SW 1271 (cell line): ENCODE data around the gene MDC1.

Experiments used
- DNase-seq, 2 experiments: peaks; one replicate each; lab custom pipeline; 2025; lab: John Stamatoyannopoulos, UW

Gene MDC1

DNA sequence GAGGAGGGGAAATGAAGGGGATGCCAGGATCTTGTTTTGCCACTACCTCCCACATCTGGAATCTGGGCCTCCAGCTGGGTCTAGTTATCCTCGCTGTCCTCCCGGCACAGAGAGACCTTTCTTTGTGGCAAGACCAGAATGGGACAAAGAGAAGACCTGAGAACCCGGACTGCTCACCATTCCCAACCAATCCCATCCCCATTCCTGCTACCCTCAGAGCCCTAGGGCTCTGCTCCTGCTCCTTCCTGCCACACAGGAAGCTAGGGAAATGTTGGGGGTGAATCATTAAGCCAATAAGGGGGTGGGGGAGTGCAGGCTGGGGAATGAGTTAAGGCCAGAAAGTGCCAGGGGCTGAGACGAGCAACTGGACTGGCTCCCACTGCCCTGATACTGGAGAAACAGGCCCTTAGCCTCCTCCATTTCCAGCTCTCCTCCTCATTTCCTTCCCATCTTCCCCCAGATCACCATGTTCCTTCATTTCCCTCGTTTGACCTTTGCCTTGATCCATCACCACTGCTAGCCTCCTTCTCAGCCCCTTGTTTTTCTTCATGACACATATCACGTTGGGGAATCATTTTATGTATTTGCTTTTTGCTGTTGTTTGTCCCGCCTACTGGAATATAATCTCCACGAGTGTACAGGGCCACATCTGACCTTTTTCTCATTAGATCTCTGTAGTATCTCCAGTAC, 31.9 kb upstream of the MDC1 start:
- no peak for DNase-seq

DNA sequence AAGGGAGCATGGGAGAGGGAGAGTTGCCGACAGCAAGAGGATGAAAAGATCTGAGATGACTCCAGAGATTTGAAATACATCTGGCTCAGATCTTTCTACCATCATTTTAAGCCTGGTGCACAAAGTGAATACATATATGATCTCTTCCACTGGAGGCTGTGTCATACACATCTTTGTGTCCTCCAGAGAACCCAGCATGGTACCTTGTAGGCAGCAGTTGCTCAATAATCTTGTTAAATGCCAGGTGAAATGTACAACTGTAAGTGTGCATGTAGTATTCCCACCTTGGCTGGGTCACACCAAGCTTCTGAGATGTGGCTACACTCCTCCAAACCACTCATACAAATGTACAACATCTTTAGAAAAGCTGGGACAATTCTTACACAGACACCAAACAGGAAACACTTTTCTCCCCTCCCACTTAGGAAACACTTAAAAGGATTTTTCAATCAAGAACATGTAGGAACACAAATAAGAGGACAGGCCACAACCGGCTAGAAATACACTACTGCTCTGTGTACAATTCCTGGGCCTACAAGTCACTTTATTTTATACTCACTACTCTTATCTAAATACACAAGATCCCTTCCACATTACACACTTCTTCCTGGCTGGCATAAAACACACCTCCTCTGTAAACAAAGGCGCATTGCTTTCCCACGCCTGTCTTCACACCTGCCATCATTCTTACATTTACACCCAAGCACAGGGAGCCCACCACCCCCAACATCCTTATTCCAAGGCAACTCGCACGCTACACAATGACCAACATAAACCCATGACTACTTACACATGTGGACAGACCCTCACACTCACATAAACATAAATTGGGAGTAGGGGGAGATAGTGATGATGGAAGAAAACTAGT, 31.1 kb upstream of the MDC1 start:
- no peak for DNase-seq

DNA sequence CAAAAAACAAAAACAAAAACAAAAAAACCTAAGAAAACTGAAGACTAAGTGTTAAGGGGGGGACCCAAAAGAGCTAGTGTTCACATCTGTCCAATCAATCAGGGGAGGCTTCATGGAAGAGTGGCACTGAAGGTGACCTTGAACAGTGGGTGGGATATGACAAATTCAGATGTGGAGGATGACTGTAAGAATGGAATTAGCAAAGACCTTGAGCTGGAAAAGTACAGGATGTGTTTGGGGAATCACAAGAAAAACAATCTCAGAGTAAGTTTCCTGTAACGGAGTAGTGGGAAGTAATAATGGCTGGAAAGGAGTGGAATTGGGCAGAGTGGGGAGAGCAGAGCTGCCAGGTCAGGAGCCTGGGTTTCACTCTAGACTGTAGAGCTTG, 30.2 kb upstream of the MDC1 start:
- no peak for DNase-seq

DNA sequence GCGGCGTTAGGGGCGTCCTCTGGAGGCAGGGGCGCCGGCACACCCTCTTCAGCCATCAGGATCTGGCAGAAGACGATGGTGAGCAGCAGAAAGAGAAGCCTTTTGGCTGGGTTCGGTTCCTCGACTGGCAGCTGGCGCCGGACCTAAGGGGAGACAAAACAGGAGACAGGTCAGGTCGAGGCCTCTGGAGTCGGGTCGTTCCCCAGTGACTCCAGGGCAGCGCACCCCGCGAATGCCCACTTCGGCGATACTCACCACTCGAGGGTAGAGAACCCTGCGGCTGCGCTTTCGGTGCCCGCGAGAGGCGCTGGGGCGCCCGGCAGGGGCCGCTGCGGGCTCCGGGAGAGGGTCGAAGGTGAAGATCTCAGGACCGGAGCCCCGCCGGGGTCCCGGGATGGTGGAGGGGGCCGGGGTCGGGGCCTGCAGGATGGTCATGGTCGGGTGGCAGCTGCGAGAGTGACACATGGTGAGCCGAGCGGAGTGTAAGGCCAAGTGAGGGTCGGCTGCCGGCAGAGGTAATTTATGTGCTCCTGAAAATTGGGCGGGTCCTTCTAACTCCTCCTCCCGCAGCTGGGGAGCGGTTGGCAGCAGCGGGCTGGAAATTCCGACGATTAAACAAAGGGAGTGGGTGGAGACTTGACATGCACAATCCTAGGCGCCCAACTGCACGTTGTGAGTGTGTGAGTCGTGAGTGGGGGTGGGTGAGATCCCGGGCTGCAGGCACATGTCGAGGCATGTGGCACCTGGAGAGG, 27.1 kb upstream of the MDC1 start, which contains the start of gene IER3:
TSS of gene IER3 (minus strand) at position 494 of the 752 bp plus-strand sequence. CDS start at position 465, 29 bp downstream.
- DNase-seq: peak; percentile 83 to 93

DNA sequence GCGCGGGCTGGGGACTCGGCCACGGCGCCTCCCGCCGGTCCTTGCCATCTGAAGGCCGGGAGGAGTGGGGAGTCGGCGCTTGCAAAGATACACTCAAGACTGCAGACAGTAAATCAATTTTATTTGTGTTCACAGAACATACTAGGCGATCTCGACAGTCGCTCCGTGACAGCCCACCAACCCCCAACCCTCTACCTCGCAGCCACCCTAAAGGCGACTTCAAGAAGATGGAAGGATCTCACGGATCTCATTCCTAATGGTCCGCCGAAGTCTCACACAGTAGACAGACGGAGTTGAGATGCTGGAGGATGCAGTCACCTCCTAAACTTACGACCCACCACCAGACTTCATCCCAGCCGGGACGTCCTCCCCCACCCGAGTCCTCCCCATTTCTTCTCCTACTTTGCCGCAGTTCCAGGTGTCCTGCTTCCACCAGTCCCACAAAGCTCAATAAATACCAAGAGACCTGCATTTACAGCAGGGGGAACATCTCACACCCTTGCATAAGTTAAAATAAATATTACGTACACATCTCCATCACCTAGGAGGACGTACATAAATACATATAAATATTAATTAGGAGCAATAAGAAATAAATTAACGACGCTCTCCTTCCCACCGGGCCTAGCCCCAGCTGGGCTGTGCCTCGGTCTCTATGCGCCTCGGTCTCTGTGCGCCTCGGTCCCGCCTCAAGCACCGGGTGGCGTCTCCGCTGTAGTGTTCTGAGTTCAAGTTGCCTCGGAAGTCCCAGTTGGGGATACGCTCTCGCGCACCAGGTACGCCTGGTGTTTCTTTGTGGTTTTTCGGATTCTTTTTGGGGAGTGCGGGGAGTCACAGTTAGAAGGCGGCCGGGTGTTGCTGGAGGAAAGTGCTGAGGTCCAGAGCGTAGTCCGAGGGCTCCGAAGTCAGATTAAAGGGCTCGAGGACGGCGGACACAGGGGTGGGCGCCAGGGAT, 26.3 kb upstream of the MDC1 start:
- DNase-seq: no peak

- peak; percentile 90 to 91 for DNase-seq
Observed at GRCh38 chr6:30742316-30743098, 25.4 kb upstream of the MDC1 start, which contains the start of gene FLOT1. TSS of gene FLOT1 (minus strand) at chr6:30742687. CDS start at chr6:30742189, 498 bp downstream.

- peak in 1 of 2 experiments; percentile 66 for DNase-seq
Observed at GRCh38 chr6:30741789-30742315, 24.8 kb upstream of the MDC1 start.

DNA sequence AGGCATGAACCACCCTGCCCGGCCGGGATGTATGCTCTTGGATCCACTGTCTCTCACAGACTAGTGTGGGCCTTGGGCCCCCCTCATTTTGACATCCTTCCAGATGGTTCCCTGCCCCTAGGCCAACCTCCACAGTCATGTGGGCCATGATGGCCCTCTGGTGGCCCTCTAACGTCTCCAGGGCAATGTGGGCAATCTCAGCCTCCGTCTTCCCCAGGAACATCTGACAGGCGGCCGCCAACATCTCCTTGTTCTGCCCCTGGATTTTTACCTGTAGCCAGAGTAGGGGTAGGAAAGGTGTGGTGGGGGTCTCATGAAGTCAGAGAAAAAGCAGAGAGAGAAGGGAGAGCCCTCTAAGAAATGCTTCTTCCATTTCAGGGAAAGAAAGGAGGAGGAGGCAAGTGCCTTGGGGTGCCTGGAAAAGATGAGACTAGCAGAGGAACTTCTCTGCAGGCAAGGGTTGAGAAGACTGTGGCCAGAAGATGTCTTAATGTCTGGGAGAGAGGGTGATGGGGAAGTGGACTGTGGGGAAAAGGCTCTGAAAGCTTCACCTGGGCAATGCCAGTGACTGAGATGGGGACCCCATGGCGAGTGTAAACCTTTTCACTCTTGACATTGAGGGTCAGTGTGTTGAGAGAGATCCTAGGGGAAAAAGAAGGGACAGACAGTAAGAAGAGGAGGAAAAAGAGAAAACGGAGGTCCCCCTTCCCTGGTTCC, 24.1 kb upstream of the MDC1 start:
- no peak for DNase-seq

DNA sequence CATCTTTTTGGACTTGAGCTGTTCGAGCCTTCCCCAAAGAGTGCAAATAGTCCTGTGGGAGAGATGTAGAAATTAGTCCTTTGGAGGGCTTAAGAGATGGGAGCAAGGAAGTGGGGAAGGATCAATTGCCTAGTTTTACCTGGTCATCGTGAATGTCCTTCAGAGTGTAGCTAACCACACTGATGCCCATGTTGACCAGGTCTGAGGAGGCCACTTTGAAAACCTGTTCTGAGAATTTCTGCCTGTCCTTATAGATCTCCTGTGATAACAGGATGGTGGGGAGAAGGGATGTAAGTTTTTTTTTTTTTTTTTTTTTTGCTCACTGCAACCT, 23.4 kb upstream of the MDC1 start:
- DNase-seq: no peak

DNA sequence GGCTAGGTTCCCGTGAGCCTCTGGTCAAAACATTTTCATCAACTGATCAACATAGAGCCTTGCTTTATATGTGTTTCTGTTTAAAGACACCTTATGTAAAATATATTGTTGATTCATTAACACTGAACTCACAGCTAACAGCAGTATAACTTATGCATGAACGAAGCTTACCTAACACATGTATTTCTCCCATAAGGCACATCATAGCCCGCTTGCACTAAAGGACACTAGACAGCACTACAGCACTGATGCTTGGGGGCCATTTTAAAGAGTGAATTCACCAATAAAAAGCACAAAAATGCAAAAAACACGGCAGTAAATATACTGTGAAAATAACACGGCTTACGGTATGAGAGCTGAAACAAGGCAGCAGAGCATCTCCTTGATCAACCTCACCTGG, 21.5 kb upstream of the MDC1 start:
- DNase-seq: no peak

DNA sequence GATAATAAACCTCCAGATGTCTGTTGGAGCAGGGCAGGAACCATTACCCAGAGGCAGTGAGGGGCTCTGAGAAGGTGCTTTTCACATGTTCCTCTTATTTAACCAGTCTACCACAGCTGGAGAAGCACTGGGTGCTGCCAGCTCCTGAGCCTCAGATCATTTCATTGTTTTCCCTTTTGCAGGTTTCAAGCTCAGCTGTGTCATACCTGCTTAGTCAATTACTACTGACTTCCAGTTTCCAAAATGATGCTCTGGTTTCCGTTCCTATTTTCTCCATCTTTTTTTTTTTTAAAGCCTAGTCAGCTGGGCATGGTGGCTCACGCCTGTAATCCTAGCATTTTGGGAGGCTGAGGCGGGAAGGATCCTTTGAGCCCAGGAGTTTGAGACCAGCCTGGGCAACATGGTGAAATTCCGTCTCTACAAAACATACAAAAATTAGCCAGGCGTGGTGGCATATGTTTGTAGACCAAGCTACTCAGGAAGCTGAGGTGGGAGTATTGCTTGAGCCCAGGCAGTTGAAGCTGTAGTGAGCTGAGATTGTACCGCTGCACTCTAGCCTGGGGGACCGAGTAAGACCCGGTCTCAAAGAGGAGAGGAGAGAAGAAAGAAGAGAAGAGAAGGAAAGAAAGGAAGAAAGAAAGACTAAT, 18.7 kb upstream of the MDC1 start:
- no peak for DNase-seq

DNA sequence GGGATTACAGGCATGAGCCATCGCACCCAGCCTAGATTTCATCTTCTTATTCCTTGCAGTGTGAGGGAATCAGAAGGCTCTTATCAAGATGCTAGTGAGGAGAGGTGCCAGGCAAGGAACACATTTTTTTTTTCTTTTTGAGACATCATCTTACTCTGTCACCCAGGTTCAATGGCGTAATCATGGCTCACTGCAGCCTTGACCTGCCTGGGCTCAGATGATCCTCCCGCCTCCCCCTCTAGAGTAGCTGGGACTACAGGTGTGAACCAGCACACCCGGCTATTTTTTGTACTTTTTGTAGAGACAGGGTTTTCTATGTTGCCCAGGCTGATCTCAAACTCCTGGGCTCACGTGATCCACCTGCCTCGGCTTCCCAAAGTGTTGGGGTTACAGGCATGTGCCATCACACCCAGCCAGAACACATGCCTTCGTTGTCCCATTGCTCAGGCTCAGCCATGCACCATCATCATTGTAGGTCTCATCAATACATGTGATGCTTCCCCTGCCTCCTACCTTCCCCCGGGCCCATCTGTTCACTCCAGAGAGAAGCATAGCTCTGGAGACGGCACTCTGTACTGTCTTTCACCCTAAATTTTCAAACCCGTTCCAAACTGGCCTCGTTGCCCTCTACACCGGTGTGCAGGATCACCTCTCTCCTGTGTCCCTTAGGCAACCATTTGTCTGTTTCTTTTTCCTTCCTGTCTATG, 15.3 kb upstream of the MDC1 start:
- DNase-seq: no peak

- peak in 1 of 2 experiments; percentile 14 for DNase-seq
Observed at GRCh38 chr6:30730601-30731435, 13.7 kb upstream of the MDC1 start.

GRCh38 chr6:30727920-30728553, 11.0 kb upstream of the MDC1 start:
- DNase-seq: peak; percentile 37 to 74

DNA sequence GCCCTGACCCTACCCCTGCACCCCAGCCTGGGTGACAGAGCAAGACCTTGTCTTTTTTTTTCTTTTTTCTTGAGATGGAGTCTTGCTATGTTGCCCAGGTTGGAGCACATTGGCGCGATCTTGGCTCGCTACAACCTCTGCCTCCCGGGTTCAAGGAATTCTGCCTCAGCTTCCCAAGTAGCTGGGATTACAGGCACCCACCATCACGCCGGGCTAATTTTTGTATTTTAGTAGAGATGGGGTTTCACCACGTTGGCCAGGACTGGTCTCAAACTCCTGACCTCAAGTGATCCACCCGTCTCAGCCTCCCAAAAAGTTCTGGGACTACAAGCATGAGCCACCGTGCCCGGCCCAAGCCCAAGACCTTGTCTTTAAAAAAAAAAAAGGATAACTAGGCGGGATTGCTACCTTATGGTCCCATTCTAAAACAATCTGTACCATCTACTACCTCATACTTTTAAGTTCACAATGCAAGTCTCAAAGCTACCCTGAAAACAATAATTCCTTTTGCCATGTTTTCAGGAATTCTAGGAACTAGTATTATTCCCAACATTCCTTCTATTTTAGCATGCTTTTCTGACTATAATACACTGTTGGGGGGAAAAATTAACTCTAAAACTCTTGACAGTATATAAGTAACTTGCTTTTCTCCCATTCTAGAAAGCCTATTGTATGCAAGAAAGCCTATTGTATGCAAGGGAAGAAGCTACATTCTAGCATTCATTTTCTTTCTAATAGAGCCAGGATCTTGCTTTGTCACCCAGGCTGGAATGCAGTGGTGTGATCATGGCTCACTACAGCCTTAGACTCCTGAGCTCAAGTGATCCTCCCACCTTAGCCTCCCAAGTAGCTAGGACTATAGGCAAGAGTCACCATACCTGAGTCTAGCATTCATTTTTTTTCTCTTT, 9.7 kb upstream of the MDC1 start:
- peak in 1 of 2 experiments; percentile 19 for DNase-seq
